LNCAP (cell line): ENCODE results near the gene TSR1.

ENCODE experiments used
- CTCF ChIP-seq: fragments of 450-650 bp; IDR thresholded peaks from 2 replicates; pipeline ENCODE4 v1.5.1; 2017; ENCODE audit warnings: mild to moderate bottlenecking

TSR1 gene

GRCh38 chr17:2372681-2373080 lies 36.4 kb upstream of the TSR1 start:
- TF ChIP-seq CTCF: no peak

- TF ChIP-seq CTCF: no peak
Observed at GRCh38 chr17:2372180-2372579, 35.9 kb upstream of the TSR1 start.

GRCh38 chr17:2371183-2372130 lies 35.2 kb upstream of the TSR1 start:
- TF ChIP-seq CTCF: no peak

GRCh38 chr17:2370211-2370589 lies 33.9 kb upstream of the TSR1 start:
- no peak for TF ChIP-seq CTCF

GRCh38 chr17:2369551-2370210 lies 33.4 kb upstream of the TSR1 start:
- no peak for TF ChIP-seq CTCF

- no peak for TF ChIP-seq CTCF
Observed at GRCh38 chr17:2369039-2369438, 32.8 kb upstream of the TSR1 start.

GRCh38 chr17:2368359-2368758 lies 32.1 kb upstream of the TSR1 start:
- TF ChIP-seq CTCF: no peak
